Measurements from ENCODE around the gene TRIM2. TPM values are rescaled to one million over a fixed set of nuclear protein-coding genes. Genes with fewer than 3 reads are reported as not detected.

TRIM2 gene
- total RNA-seq, 1 experiment from 2014 or later, result 41.4 TPM

DNA sequence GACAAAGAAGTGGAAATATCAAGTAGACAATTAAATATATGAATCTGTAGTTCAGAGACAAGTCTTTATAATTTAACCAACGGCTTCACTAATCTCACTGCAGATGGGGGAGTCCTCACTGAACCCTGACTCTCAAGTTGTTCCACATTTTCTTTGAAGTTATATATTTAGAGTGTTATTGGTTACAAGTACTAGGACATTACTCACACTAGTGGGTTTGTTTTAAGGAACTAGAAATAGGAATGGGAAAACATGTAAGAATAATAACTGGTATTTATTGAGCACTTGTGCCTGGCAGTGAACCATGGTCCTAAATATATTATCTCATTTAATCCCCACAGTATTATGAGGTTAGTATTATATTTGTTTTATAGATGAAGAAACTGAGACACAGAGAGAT lies 162.2 kb downstream of the TRIM2 start:
- no peak overlapping the region for H3K4me2 ChIP-seq (ENCODE audit: low read length)
- H3K4me1 ChIP-seq (ENCODE audit: control insufficient read depth in 1 of 2, insufficient read depth in 2 of 2, low read length in 2 of 2), result no peaks in the 10 kb centered on the region
- ATAC-seq (no peak), DNase-seq (ENCODE audit: low read depth, low spot score) (no peak)
- H3K4me3 ChIP-seq (replicated peaks in 1 of 2; ENCODE audit: low read depth in 1 of 2, low read length in 2 of 2), result no peak overlapping the region
- TF ChIP-seq RAD21 (IDR thresholded peaks at IDR 0.05; ENCODE audit: low read depth) (no peak), POLR2AphosphoS5 (IDR thresholded peaks at IDR 0.05; ENCODE audit: low read depth, low read length) (no peak), TCF7L2 (IDR thresholded peaks at IDR 0.05; ENCODE audit: borderline replicate concordance, extremely low read depth, insufficient read depth, insufficient read length) (no peak), SP1 (IDR thresholded peaks at IDR 0.05; ENCODE audit: low read depth) (no peak), SRF (IDR thresholded peaks at IDR 0.05; ENCODE audit: low read depth) (no peak), CBX3 (IDR thresholded peaks at IDR 0.05; ENCODE audit: low read depth) (no peak), POLR2A (IDR thresholded peaks at IDR 0.05; ENCODE audit: borderline replicate concordance, extremely low read depth, insufficient read depth, insufficient read length) (no peak), CTCF (IDR thresholded peaks at IDR 0.05 in 2 of 3, conservative IDR thresholded peaks at IDR 0.05 in 1 of 3; ENCODE audit: borderline replicate concordance in 1 of 3, insufficient read depth in 1 of 3, low read depth in 2 of 3, low read length in 2 of 3) (no peak), ZFX (IDR thresholded peaks at IDR 0.05) (no peak), JUND (IDR thresholded peaks at IDR 0.05) (no peak)
- no peaks in the 10 kb centered on the region for H4K20me1 ChIP-seq (ENCODE audit: insufficient read depth)
- ChIA-PET RAD21 (ENCODE audit: low non-redundant PET in 1 of 2, low total read pairs in 2 of 2, uncharacterized antibody in 2 of 2, unreplicated experiment in 2 of 2) (no interaction called here), CTCF (no interaction called here), POLR2A (no interaction called here)
- H3K27me3 ChIP-seq (ENCODE audit: insufficient read depth, low read length), result no peaks in the 10 kb centered on the region
- no peaks in the 10 kb centered on the region for H3K9me2 ChIP-seq (ENCODE audit: insufficient read depth)
- BruUV-seq (replicated peaks), result no TSS peak
- H3K79me2 ChIP-seq (ENCODE audit: insufficient read depth, low read length), result no peaks in the 10 kb centered on the region
- H3K9me3 ChIP-seq (ENCODE audit: control insufficient read depth in 1 of 2, insufficient read depth in 1 of 2, low read depth in 1 of 2, low read length in 2 of 2), result no peaks in the 10 kb centered on the region
- H3K36me3 ChIP-seq (ENCODE audit: control insufficient read depth in 1 of 2, insufficient read depth in 2 of 2, low read length in 2 of 2), result peaks cover 8 to 53% of the 10 kb centered on the region in 2 experiments
- no peak overlapping the region for H2AFZ ChIP-seq (ENCODE audit: low read depth, low read length, poor library complexity, severe bottlenecking)
- intact Hi-C loops (cut with micrococcal nuclease), result no loop called here
- no peak overlapping the region for H3K27ac ChIP-seq (ENCODE audit: low read depth, low read length)
- no peak overlapping the region for H3K9ac ChIP-seq (ENCODE audit: low read length)

DNA sequence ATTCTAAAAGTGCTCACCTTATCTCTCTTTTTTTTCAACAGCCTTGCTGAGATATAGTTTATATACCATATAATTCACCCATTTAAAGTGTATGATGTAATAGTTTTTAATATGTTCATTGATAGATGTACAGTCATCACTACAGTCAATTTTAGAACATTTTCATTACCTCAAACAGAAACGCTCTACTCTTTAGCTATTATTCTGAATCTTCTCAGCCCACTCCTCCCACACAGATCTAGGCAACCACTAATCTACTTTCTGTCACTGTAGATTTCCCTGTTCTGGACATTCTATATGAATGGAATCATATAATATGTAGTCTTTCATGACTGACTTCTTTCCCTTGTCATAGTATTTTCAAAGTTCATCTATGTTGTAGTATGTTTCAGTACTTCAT lies 162.8 kb downstream of the TRIM2 start:
- no TSS peak for BruUV-seq (replicated peaks)
- Histone ChIP-seq H3K4me3 (replicated peaks in 1 of 2; ENCODE audit: low read depth in 1 of 2, low read length in 2 of 2) (no peak overlapping the region), H3K27ac (ENCODE audit: low read depth, low read length) (no peak overlapping the region), H3K79me2 (ENCODE audit: insufficient read depth, low read length) (no peaks in the 10 kb centered on the region), H3K9ac (ENCODE audit: low read length) (no peak overlapping the region), H2AFZ (ENCODE audit: low read depth, low read length, poor library complexity, severe bottlenecking) (no peak overlapping the region), H3K4me2 (ENCODE audit: low read length) (no peak overlapping the region), H3K36me3 (ENCODE audit: control insufficient read depth in 1 of 2, insufficient read depth in 2 of 2, low read length in 2 of 2) (peaks cover 8 to 59% of the 10 kb centered on the region in 2 experiments), H3K27me3 (ENCODE audit: insufficient read depth, low read length) (no peaks in the 10 kb centered on the region), H4K20me1 (ENCODE audit: insufficient read depth) (no peaks in the 10 kb centered on the region), H3K9me3 (ENCODE audit: control insufficient read depth in 1 of 2, insufficient read depth in 1 of 2, low read depth in 1 of 2, low read length in 2 of 2) (no peaks in the 10 kb centered on the region), H3K4me1 (ENCODE audit: control insufficient read depth in 1 of 2, insufficient read depth in 2 of 2, low read length in 2 of 2) (no peaks in the 10 kb centered on the region), H3K9me2 (ENCODE audit: insufficient read depth) (no peaks in the 10 kb centered on the region)
- TF ChIP-seq ELF1 (IDR thresholded peaks at IDR 0.05; ENCODE audit: borderline replicate concordance, low read depth) (no peak), CBX3 (IDR thresholded peaks at IDR 0.05; ENCODE audit: low read depth) (no peak), JUND (IDR thresholded peaks at IDR 0.05) (no peak), EZH2 (IDR thresholded peaks at IDR 0.05) (no peak), SP1 (IDR thresholded peaks at IDR 0.05; ENCODE audit: low read depth) (no peak)
- ChIA-PET POLR2A (no interaction called here), RAD21 (ENCODE audit: low non-redundant PET in 1 of 2, low total read pairs in 2 of 2, uncharacterized antibody in 2 of 2, unreplicated experiment in 2 of 2) (no interaction called here), CTCF (no interaction called here)
- DNase-seq (ENCODE audit: low read depth, low spot score), result no peak
- no peak for ATAC-seq
- intact Hi-C loops (cut with micrococcal nuclease), result no loop called here

Data from HCT116 (cell line).